Right atrium auricular region (tissue), 2 donors: Measurements from ENCODE around the gene RAP1A. TPM values are rescaled to one million over a fixed set of nuclear protein-coding genes. Genes with fewer than 3 reads are reported as not detected.

Source experiments
- DNase-seq: peaks from one replicate; pipeline ENCODE4 v3.0.0-alpha.2; 2019; ENCODE audit warnings: low spot score
- H3K27ac ChIP-seq, 2 donors: fragments of 200-600 bp; sonication (generic); 1 replicate in 1 of 2; 2 replicates in 1 of 2; pipeline ENCODE4 v1.5.1; 2016 to 2019
- H3K27me3 ChIP-seq, 2 donors: fragments of 200-600 bp; sonication (generic); one replicate each; pipeline versions ENCODE4 v1.5.1 to v1.6.0; 2017 to 2019
- H3K36me3 ChIP-seq: fragments of 200-600 bp; sonication (generic); one replicate; pipeline ENCODE4 v1.5.1; 2016
- H3K4me1 ChIP-seq, 2 donors: fragments of 200-600 bp; sonication (generic); one replicate each; pipeline versions ENCODE4 v1.5.1 to v1.6.0; 2017 to 2019
- H3K4me3 ChIP-seq, 2 donors: fragments of 200-600 bp; sonication (generic); 1 replicate in 1 of 2; 2 replicates in 1 of 2; pipeline ENCODE4 v1.5.1; 2017 to 2019; ENCODE audit warnings: mild to moderate bottlenecking in 1 of 2, moderate library complexity in 1 of 2
- H3K9me3 ChIP-seq, 2 donors: fragments of 200-600 bp; sonication (generic); one replicate each; pipeline ENCODE4 v1.5.1; 2019
- CTCF ChIP-seq, 2 donors: fragments of 200-600 bp; sonication (generic); IDR thresholded peaks; one replicate each; pipeline ENCODE4 v1.5.1; 2019; ENCODE audit warnings: antibody characterized with exemption in 2 of 2
- total RNA-seq, 2 donors: library from RNA; depleted of rRNA; stranded (reverse); fragments of >200 nt; gene quantifications; one replicate each; pipeline ENCODE4 v1.1.0, GENCODE V29; 2016

RAP1A gene
- total RNA-seq, 2 donors from 2014 or later = 62.1 to 72.8 TPM

- H3K27me3 ChIP-seq = no peaks in the 10 kb centered on the region
- no peak for TF ChIP-seq CTCF (IDR thresholded peaks at IDR 0.05)
- H3K36me3 ChIP-seq = no peaks in the 10 kb centered on the region
- H3K4me1 ChIP-seq = peaks cover 0 to 20% of the 10 kb centered on the region in 2 donors
- no peak overlapping the region for H3K27ac ChIP-seq
- H3K9me3 ChIP-seq = no peaks in the 10 kb centered on the region
- no peak overlapping the region for H3K4me3 ChIP-seq
- DNase-seq = no peak
Measured at GRCh38 chr1:111598544-111598943, 21.0 kb upstream of the RAP1A start.

GRCh38 chr1:111599781-111600693 lies 19.6 kb upstream of the RAP1A start:
- H3K36me3 ChIP-seq = no peaks in the 10 kb centered on the region
- TF ChIP-seq CTCF (IDR thresholded peaks at IDR 0.05) = no peak
- H3K4me3 ChIP-seq = no peak overlapping the region
- H3K9me3 ChIP-seq = no peaks in the 10 kb centered on the region
- no peaks in the 10 kb centered on the region for H3K27me3 ChIP-seq
- H3K4me1 ChIP-seq = peaks cover 0 to 13% of the 10 kb centered on the region in 2 donors
- DNase-seq = no peak
- H3K27ac ChIP-seq = no peak overlapping the region

DNA sequence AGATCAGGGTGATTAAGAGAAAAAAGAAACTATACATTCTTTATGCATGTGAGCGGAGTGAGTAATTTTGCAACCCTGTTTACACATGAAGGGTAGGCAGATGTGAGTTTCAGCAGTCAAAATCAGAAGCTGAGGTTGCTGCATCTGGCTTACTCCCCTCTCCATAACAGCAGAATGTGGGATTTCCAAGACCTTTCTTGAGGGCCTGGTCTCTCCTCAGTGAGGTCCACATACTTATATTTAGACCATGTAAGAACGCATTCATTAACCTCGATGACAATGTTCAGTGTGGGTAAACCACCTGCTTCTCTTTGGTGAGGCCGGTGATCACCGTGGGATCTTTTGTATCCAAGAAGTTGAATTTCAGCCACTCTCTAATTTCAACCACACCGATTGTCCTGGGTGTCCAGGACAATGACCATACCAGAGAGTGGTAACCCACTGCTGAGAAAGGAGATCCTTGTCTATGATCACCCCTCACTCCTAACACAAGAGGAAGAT lies 18.7 kb upstream of the RAP1A start:
- no peak for TF ChIP-seq CTCF (IDR thresholded peaks at IDR 0.05)
- Histone ChIP-seq H3K27me3 (no peaks in the 10 kb centered on the region), H3K36me3 (no peaks in the 10 kb centered on the region), H3K9me3 (no peaks in the 10 kb centered on the region), H3K4me3 (no peak overlapping the region), H3K27ac (no peak overlapping the region), H3K4me1 (peaks cover 0 to 13% of the 10 kb centered on the region in 2 donors)
- no peak for DNase-seq

GRCh38 chr1:111602302-111602701 lies 17.3 kb upstream of the RAP1A start:
- peaks cover 0 to 15% of the 10 kb centered on the region in 2 donors for H3K4me1 ChIP-seq
- no peaks in the 10 kb centered on the region for H3K27me3 ChIP-seq
- no peak overlapping the region for H3K4me3 ChIP-seq
- no peak for DNase-seq
- no peaks in the 10 kb centered on the region for H3K9me3 ChIP-seq
- H3K27ac ChIP-seq = no peak overlapping the region
- no peaks in the 10 kb centered on the region for H3K36me3 ChIP-seq
- TF ChIP-seq CTCF (IDR thresholded peaks at IDR 0.05) = no peak

DNA sequence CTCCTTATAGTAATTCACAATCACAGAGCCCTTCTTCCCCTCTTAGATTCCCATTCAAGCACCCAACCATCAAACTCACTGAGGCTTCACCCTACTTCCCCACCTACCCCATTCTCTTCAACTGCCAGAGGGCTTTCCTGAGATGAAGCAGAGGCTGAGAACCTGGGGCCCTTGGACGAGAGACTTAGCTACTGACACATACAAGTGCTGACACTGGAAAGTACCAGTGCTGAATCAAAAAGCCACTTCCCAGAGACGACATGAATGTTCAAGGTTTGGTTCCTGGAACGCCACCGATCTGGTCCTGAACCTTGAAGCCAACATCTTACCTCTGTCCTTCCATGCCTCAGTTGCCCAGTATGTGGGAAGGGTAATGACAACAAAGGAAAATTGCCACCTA lies 16.6 kb upstream of the RAP1A start:
- no peaks in the 10 kb centered on the region for H3K27me3 ChIP-seq
- no peaks in the 10 kb centered on the region for H3K9me3 ChIP-seq
- H3K4me1 ChIP-seq = peaks cover 0 to 15% of the 10 kb centered on the region in 2 donors
- H3K36me3 ChIP-seq = no peaks in the 10 kb centered on the region
- no peak overlapping the region for H3K27ac ChIP-seq
- no peak for TF ChIP-seq CTCF (IDR thresholded peaks at IDR 0.05)
- no peak overlapping the region for H3K4me3 ChIP-seq
- DNase-seq = no peak
